Thyroid gland (tissue), 4 donors: ENCODE results near the gene ARL15. TPM values are rescaled to one million over a fixed set of nuclear protein-coding genes. Genes with fewer than 3 reads are reported as not detected.

ENCODE experiments used
- DNase-seq, 2 donors: peaks; one replicate each; pipeline ENCODE4 v3.0.0-alpha.2; 2019
- H3K27ac ChIP-seq, 3 donors: fragments of 200-600 bp; sonication (generic); 1 replicate in 2 of 3; 2 replicates in 1 of 3; pipeline ENCODE4 v1.5.1; 2016 to 2019; ENCODE audit warnings: mild to moderate bottlenecking in 1 of 3, moderate library complexity in 1 of 3
- H3K27me3 ChIP-seq: fragments of 200-600 bp; sonication (generic); one replicate; pipeline ENCODE4 v1.5.1; 2019
- H3K36me3 ChIP-seq, 2 donors: fragments of 200-600 bp; sonication (generic); one replicate each; pipeline ENCODE4 v1.5.1; 2016 to 2019
- H3K4me1 ChIP-seq, 2 donors: fragments of 200-600 bp; sonication (generic); one replicate each; pipeline ENCODE4 v1.5.1; 2017 to 2019
- H3K4me3 ChIP-seq, 3 donors: fragments of 200-600 bp; sonication (generic); replicated peaks in 1 of 3; 1 replicate in 2 of 3; 2 replicates in 1 of 3; pipeline ENCODE4 v1.5.1; 2016; ENCODE audit warnings: mild to moderate bottlenecking in 1 of 3
- H3K9me3 ChIP-seq: fragments of 200-600 bp; sonication (generic); one replicate; pipeline ENCODE4 v1.5.1; 2017
- POLR2A ChIP-seq, 2 donors: fragments of 450-650 bp; IDR thresholded peaks; one replicate each; pipeline ENCODE4 v1.6.1; 2017; ENCODE audit warnings: antibody characterized with exemption in 2 of 2, mild to moderate bottlenecking in 2 of 2, moderate library complexity in 1 of 2
- WGBS, 2 donors: methylation state at CpG; one replicate each; pipeline ENCODE4 v1.1.5; 2017; 5-methylcytosine and 5-hydroxymethylcytosine counted together
- intact Hi-C: fragments of 100-400 bp; cut with DNase I; formaldehyde crosslinking; loops from one replicate; pipeline ENCODE4 v1.15.1; 2023
- total RNA-seq, 4 donors: library from RNA; depleted of rRNA; stranded (reverse); fragments of >200 nt; gene quantifications; one replicate each; pipeline ENCODE4 v1.2.3, GENCODE V29; 2016
- TF ChIP-seq, protein P1 (sequence below), 6 experiments: fragments of 200-600 bp in 3 of 6; fragments of 450-650 bp in 3 of 6; sonication (generic) in 3 of 6; IDR thresholded peaks; one replicate each; pipeline ENCODE4 v1.5.1; 2016 to 2019; ENCODE audit warnings: antibody characterized with exemption in 6 of 6, mild to moderate bottlenecking in 2 of 6, inconsistent platforms in 1 of 6, moderate library complexity in 1 of 6

Gene ARL15
- total RNA-seq, 4 donors from 2014 or later = 23.2 to 39.0 (median 29.5) TPM

DNA sequence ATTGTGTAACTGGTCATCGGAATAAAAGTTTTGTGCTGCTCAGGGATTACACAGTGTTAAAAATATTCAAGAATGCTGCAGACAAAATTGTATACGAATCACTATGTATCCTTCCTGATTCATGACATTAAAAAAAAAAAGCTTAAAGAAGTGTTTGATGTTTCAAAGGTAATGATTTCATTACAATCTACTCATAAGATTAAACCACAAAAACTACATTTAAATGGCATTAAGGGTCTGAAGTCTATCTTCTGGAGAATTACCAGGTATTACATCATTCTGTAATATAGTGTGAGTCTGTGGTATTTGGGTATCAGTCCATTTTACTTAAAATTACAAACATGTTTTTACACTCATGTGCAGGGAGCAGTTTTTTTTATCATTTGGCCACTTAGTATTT, 425.5 kb downstream of the ARL15 start:
- Histone ChIP-seq H3K4me3 (no peak overlapping the region), H3K36me3 (no peaks in the 10 kb centered on the region), H3K27me3 (no peaks in the 10 kb centered on the region), H3K4me1 (no peaks in the 10 kb centered on the region), H3K9me3 (no peaks in the 10 kb centered on the region), H3K27ac (no peak overlapping the region)
- TF ChIP-seq, protein P1, sequence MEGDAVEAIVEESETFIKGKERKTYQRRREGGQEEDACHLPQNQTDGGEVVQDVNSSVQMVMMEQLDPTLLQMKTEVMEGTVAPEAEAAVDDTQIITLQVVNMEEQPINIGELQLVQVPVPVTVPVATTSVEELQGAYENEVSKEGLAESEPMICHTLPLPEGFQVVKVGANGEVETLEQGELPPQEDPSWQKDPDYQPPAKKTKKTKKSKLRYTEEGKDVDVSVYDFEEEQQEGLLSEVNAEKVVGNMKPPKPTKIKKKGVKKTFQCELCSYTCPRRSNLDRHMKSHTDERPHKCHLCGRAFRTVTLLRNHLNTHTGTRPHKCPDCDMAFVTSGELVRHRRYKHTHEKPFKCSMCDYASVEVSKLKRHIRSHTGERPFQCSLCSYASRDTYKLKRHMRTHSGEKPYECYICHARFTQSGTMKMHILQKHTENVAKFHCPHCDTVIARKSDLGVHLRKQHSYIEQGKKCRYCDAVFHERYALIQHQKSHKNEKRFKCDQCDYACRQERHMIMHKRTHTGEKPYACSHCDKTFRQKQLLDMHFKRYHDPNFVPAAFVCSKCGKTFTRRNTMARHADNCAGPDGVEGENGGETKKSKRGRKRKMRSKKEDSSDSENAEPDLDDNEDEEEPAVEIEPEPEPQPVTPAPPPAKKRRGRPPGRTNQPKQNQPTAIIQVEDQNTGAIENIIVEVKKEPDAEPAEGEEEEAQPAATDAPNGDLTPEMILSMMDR (IDR thresholded peaks at IDR 0.05) = no peak
- TF ChIP-seq POLR2A (IDR thresholded peaks at IDR 0.05) = no peak
- no peak for DNase-seq
- WGBS, 2 donors = 82 to 88% methylated on average over 2 of the region's 2 CpGs
- intact Hi-C loops = no loop called here

DNA sequence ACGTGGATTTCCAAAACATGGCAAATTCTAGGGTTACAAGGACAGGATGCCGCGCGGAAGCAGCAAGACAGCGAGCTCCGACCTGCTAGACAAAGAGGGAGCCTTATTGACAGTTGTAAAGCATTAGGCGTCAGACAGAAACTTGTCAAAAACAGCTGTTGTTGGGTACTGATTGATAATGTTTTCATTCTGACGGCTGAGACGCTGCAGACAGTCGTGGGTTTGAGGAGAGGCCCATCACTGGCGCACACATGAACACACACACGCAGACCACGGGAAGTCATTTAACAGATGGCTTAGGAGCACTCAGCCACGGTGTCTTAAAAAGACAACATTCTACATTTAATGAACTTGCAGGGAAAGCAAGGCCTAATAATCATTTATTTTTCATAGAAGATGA, 426.0 kb downstream of the ARL15 start:
- Histone ChIP-seq H3K9me3 (no peaks in the 10 kb centered on the region), H3K27ac (no peak overlapping the region), H3K4me1 (no peaks in the 10 kb centered on the region), H3K4me3 (no peak overlapping the region), H3K36me3 (no peaks in the 10 kb centered on the region), H3K27me3 (no peaks in the 10 kb centered on the region)
- intact Hi-C loops = no loop called here
- TF ChIP-seq, protein P1 (IDR thresholded peaks at IDR 0.05) = no peak
- no peak for TF ChIP-seq POLR2A (IDR thresholded peaks at IDR 0.05)
- DNase-seq = no peak
- WGBS, 2 donors = 48 to 60% methylated on average over 13 to 14 of the region's 14 CpGs

DNA sequence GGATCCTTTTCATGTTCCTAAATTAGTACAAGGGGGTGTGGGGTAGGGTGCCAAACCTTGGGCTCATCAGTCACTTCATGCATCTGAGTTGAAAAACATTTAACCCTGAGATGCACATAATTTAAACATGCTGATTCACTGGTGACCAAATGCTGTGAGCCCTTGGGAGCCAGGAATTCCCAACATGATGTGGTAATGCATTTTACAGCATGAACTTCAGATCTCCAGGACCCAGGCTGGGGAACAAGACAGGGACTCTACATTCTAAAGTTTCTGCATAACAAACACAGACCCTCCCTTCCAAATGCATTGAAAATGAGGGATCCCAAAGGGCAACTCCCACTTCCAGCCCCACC, 427.7 kb downstream of the ARL15 start:
- H3K4me1 ChIP-seq = no peaks in the 10 kb centered on the region
- intact Hi-C loops = no loop called here

DNA sequence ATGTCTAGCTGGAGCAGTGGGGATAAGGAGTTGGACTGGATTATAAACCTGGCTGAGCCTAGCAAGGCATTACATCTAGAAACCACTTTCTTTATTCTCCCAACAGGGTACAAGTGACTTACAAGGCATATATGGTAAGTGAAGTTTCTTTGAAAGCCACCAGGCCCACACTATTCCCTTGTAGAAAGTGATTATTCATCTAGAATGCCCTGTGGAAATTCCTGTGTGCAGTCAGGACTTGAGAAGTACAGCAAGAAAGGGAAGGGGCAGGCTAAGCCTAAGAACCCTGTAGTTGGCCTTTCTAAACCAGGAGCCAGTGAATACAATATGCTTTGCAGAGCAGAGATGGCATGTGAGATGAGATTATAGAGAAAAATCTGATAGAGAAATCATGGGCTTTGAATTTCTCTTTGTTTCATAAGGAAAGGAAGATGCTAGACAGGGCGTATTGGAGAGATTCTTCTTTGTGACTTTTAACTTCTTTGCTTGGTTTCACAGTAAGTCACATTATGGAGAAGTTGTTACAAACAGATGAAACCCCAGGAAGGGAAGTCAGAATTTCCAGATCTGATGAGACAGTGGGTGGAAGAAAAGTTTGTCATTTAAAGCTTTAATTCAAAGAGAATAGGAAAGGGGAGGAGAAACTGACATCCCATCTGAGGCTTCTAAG, 428.2 kb downstream of the ARL15 start:
- WGBS, 2 donors = 87 to 95% methylated on average over 1 of the region's 1 CpG
- Histone ChIP-seq H3K36me3 (no peaks in the 10 kb centered on the region), H3K27me3 (no peaks in the 10 kb centered on the region), H3K4me3 (no peak overlapping the region), H3K9me3 (no peaks in the 10 kb centered on the region), H3K27ac (no peak overlapping the region), H3K4me1 (no peaks in the 10 kb centered on the region)
- TF ChIP-seq, protein P1 (IDR thresholded peaks at IDR 0.05) = no peak
- no peak for TF ChIP-seq POLR2A (IDR thresholded peaks at IDR 0.05)
- intact Hi-C loops = no loop called here
- no peak for DNase-seq

More for the DNA sequence above, 427.7 kb downstream of the ARL15 start:
- H3K27ac ChIP-seq = no peak overlapping the region
- DNase-seq = no peak
- TF ChIP-seq, protein P1 (IDR thresholded peaks at IDR 0.05) = no peak
- no peak for TF ChIP-seq POLR2A (IDR thresholded peaks at IDR 0.05)
- H3K36me3 ChIP-seq = no peaks in the 10 kb centered on the region
- no peak overlapping the region for H3K4me3 ChIP-seq
- H3K9me3 ChIP-seq = no peaks in the 10 kb centered on the region
- H3K27me3 ChIP-seq = no peaks in the 10 kb centered on the region

DNA sequence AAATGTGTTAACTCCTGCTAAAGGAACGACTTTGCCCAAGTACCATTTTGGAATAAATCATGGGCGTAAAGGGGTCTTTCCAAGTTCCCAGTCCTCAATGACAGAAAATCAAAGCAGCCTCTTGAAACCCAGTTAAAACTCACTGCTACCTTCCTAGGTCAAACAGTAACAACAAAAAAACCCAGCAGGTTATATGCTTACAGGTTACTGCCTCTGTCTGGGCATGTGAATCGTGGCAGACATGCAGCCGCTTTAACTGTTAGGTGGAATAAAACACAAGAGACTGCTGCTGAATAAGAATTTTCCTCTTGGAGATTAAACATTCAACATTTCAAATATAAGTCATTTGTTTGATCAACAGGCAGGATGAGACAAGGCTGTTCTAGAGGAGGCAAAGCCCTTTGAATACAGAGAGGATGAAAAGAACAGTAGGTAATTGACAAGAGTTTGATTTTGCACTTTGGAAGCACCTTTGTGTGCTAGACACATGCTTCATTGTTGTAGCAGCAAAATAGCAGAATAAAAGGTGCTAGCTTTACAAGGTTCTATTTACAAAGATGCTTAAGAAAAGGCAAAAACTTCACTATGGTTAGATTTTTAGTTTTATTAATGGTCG, 430.6 kb downstream of the ARL15 start:
- Histone ChIP-seq H3K27ac (no peak overlapping the region), H3K4me3 (no peak overlapping the region), H3K36me3 (no peaks in the 10 kb centered on the region), H3K9me3 (no peaks in the 10 kb centered on the region), H3K4me1 (no peaks in the 10 kb centered on the region), H3K27me3 (no peaks in the 10 kb centered on the region)
- no peak for TF ChIP-seq POLR2A (IDR thresholded peaks at IDR 0.05)
- TF ChIP-seq, protein P1 (IDR thresholded peaks at IDR 0.05) = no peak
- DNase-seq = no peak
- WGBS, 2 donors = 85 to 92% methylated on average over 5 of the region's 5 CpGs
- intact Hi-C loops = no loop called here
